Ovary (tissue), 3 donors: Measurements from ENCODE around the gene EFHD1.

Experiments used
- CTCF ChIP-seq, 3 donors: fragments of 450-650 bp in 2 of 3; fragments of 200-600 bp in 1 of 3; IDR thresholded peaks; one replicate each; pipeline versions ENCODE4 v1.5.1 to v1.8.0; 2016 to 2022; ENCODE audit warnings: antibody characterized with exemption in 3 of 3, mild to moderate bottlenecking in 1 of 3
- EP300 ChIP-seq: sonication (generic); formaldehyde crosslinking; IDR thresholded peaks from one replicate; pipeline ENCODE4 v1.6.1; 2017; ENCODE audit warnings: antibody characterized with exemption
- POLR2A ChIP-seq: fragments of 450-650 bp; IDR thresholded peaks from one replicate; pipeline ENCODE4 v1.6.1; 2017; ENCODE audit warnings: antibody characterized with exemption, mild to moderate bottlenecking, moderate library complexity
- donor health status: DM: no; HTN: no; CAD: no.

DNA sequence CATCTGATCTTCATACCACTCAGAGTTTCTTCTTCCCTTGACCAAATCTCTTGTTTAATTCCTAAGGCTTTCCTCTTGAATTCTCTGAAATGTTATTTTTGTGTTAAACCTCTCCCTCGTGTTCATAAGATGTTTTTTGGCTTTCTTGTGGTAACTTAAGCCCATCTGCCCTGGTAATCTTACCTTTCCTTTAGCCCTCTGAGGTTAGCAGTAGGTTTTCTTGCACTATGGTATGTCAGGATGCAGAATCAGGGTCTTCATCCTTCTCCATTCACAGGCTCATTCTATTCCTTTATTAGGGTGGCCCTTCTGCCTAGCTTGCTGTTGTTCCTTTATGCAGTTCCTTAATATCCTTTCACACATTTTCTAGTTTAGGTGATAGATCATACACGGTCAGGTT, 87.9 kb downstream of the EFHD1 start:
- TF ChIP-seq CTCF (IDR thresholded peaks at IDR 0.05) (no peak), POLR2A (no peak), EP300 (no peak)
